ENCODE results near the gene LDB2. TPM values are rescaled to one million over a fixed set of nuclear protein-coding genes. Genes with fewer than 3 reads are reported as not detected.

The LDB2 gene
- total and polyA plus RNA-seq, 5 experiments from 2014 or later: 0.38 TPM; not detected in 4

- H3K27me3 Mint-ChIP-seq: peaks cover 0 to 12% (median 4%) of the 10 kb centered on the region in 5 donors
- H3K36me3 Mint-ChIP-seq: no peaks in the 10 kb centered on the region
These were observed 229.4 kb downstream of the LDB2 start for GRCh38 chr4:16669036-16669435.

DNA sequence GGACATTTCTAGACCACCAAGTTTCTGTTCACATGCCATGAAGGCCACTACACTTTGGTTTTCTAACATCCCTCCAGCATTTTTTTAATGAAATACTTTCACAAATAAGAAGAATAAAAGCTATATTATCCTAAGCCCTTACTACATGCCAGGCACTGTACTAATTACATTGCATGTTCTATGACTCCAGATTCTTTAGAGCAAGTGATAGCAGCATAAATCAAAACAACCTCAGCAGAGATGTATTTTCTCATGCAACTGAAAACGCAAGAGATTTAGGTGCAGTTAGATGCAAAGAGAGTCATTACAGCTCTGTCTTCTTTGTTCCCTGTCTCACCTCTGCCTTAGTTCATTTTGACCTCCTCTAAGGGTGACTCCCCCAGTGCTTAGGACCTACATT lies 230.0 kb downstream of the LDB2 start:
- Mint-ChIP-seq H3K9me3 (peaks cover 0 to 8% (median 0%) of the 10 kb centered on the region in 9 donors), H3K27ac (no peak overlapping the region), H3K4me3 (no peak overlapping the region), H3K36me3 (no peaks in the 10 kb centered on the region), H3K27me3 (peaks cover 0 to 7% (median 4%) of the 10 kb centered on the region in 5 donors), H3K4me1 (no peaks in the 10 kb centered on the region)
- no peak for ATAC-seq
- no peak for DNase-seq
- POLR2A ChIA-PET: no interaction called here

More at GRCh38 chr4:16669036-16669435, 229.4 kb downstream of the LDB2 start:
- POLR2A ChIA-PET: no interaction called here
- Mint-ChIP-seq H3K4me1 (no peaks in the 10 kb centered on the region), H3K4me3 (no peak overlapping the region), H3K9me3 (peaks cover 0 to 8% (median 0%) of the 10 kb centered on the region in 9 donors), H3K27ac (no peak overlapping the region)
- no peak for ATAC-seq
- no peak for DNase-seq

DNA sequence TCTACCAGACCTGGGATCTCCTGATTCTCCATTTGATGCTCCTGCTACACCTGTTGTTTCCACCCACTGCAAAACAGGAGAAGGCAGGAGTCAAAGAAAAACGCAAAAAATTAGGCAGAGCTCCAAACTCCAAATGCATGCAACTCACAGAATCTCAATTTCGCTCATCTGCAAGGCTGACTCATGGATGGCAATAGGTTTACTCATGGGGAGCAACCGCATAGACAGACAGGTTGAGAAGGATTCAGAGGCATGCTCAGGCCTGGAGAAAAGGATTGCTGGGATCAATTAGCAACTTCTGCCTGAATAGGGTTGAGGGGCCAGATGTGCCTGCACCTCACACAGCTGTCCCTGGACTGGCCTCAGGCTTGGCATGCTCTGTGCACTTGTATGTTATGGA lies 231.0 kb downstream of the LDB2 start:
- Mint-ChIP-seq H3K27ac (no peak overlapping the region), H3K27me3 (peaks cover 0 to 4% (median 0%) of the 10 kb centered on the region in 5 donors), H3K4me3 (no peak overlapping the region), H3K36me3 (no peaks in the 10 kb centered on the region), H3K4me1 (no peaks in the 10 kb centered on the region), H3K9me3 (peaks cover 0 to 8% (median 0%) of the 10 kb centered on the region in 9 donors)
- no peak for DNase-seq
- POLR2A ChIA-PET: no interaction called here
- ATAC-seq: no peak

DNA sequence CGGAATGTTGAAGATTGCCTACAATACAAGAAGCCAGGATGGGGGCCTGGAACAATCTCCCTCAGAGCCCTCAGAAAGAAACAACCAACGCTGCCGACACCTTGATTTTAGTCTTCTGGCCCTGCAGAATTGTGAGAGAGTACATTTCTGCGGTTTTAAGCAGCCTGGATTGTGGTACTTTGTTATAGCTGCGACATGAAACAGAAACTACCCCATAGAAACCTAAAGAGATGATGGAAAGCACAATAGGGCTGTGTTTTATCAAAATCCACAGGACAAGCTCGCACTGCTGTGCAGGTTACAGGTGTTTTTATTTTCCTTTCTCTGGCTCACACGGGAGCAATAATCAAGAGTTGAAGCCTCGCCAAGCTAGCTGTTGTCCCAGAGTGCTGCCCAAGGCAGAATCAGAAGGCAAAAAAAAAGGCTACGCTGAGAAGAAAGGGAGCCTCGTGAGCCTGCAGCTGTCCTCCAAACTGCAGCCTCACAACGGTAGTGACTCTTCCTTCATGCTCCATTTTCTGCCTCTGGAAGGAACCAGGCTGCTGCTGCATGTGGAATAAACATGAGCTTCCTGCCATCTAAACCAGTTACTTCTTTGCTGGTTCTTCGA lies 232.4 kb downstream of the LDB2 start:
- DNase-seq: no peak
- Mint-ChIP-seq H3K9me3 (peaks cover 0 to 8% (median 0%) of the 10 kb centered on the region in 9 donors), H3K36me3 (no peaks in the 10 kb centered on the region), H3K4me3 (no peak overlapping the region), H3K27ac (no peak overlapping the region), H3K4me1 (no peaks in the 10 kb centered on the region), H3K27me3 (peaks cover 1 to 10% (median 4%) of the 10 kb centered on the region in 5 donors)
- POLR2A ChIA-PET: no interaction called here
- no peak for ATAC-seq

DNA sequence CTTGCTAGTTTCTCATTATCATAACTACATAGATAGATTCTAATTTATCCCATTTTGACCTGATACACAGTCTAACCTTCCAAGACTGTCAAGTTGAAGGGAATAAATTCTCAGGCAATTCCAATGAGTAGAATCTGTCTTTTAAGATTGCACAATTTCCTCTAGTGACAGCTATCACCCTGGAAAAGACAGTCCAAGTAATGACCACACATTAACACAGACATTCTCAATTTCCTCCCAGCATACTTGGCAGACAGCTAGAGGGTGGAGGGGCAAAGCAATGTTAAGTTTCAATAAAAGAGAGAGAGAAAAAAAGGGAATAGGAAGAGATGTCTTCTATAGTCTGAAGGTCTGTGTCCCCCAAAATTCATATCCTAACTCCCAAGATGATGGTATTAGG lies 234.7 kb downstream of the LDB2 start:
- POLR2A ChIA-PET: no interaction called here

GRCh38 chr4:16663307-16663706 lies 235.1 kb downstream of the LDB2 start:
- ATAC-seq: no peak
- H3K4me1 Mint-ChIP-seq: no peaks in the 10 kb centered on the region
- H3K27ac Mint-ChIP-seq: no peak overlapping the region
- no peak overlapping the region for H3K4me3 Mint-ChIP-seq
- H3K27me3 Mint-ChIP-seq: peaks cover 1 to 10% (median 4%) of the 10 kb centered on the region in 5 donors
- no peak for DNase-seq
- POLR2A ChIA-PET: no interaction called here
- H3K36me3 Mint-ChIP-seq: no peaks in the 10 kb centered on the region
- H3K9me3 Mint-ChIP-seq: peaks cover 0 to 7% (median 0%) of the 10 kb centered on the region in 9 donors

More for the DNA sequence above, 234.7 kb downstream of the LDB2 start:
- ATAC-seq (no peak), DNase-seq (no peak)
- no peaks in the 10 kb centered on the region for H3K36me3 Mint-ChIP-seq
- peaks cover 0 to 7% (median 0%) of the 10 kb centered on the region in 9 donors for H3K9me3 Mint-ChIP-seq
- H3K4me3 Mint-ChIP-seq: no peak overlapping the region
- H3K4me1 Mint-ChIP-seq: no peaks in the 10 kb centered on the region
- H3K27me3 Mint-ChIP-seq: peaks cover 1 to 10% (median 4%) of the 10 kb centered on the region in 5 donors
- H3K27ac Mint-ChIP-seq: no peak overlapping the region

- H3K4me3 Mint-ChIP-seq: no peak overlapping the region
- ATAC-seq (no peak), DNase-seq (no peak)
- H3K36me3 Mint-ChIP-seq: no peaks in the 10 kb centered on the region
- POLR2A ChIA-PET: no interaction called here
- peaks cover 0 to 7% (median 0%) of the 10 kb centered on the region in 9 donors for H3K9me3 Mint-ChIP-seq
- no peak overlapping the region for H3K27ac Mint-ChIP-seq
- peaks cover 1 to 10% (median 3%) of the 10 kb centered on the region in 5 donors for H3K27me3 Mint-ChIP-seq
- no peaks in the 10 kb centered on the region for H3K4me1 Mint-ChIP-seq
These were observed 236.6 kb downstream of the LDB2 start for GRCh38 chr4:16661813-16662212.

- Mint-ChIP-seq H3K27me3 (peaks cover 0 to 10% (median 3%) of the 10 kb centered on the region in 5 donors), H3K4me1 (no peaks in the 10 kb centered on the region), H3K9me3 (peaks cover 0 to 7% (median 0%) of the 10 kb centered on the region in 9 donors), H3K36me3 (no peaks in the 10 kb centered on the region), H3K4me3 (no peak overlapping the region), H3K27ac (no peak overlapping the region)
- ATAC-seq (no peak), DNase-seq (no peak)
- POLR2A ChIA-PET: no interaction called here
These were observed 237.8 kb downstream of the LDB2 start for GRCh38 chr4:16660656-16661055.

GRCh38 chr4:16659694-16660093 lies 238.8 kb downstream of the LDB2 start:
- ATAC-seq: no peak
- Mint-ChIP-seq H3K4me3 (no peak overlapping the region), H3K9me3 (peaks cover 0 to 7% (median 0%) of the 10 kb centered on the region in 9 donors), H3K4me1 (no peaks in the 10 kb centered on the region), H3K27ac (no peak overlapping the region), H3K36me3 (no peaks in the 10 kb centered on the region), H3K27me3 (peaks cover 0 to 10% (median 3%) of the 10 kb centered on the region in 5 donors)
- POLR2A ChIA-PET: no interaction called here
- no peak for DNase-seq

DNA sequence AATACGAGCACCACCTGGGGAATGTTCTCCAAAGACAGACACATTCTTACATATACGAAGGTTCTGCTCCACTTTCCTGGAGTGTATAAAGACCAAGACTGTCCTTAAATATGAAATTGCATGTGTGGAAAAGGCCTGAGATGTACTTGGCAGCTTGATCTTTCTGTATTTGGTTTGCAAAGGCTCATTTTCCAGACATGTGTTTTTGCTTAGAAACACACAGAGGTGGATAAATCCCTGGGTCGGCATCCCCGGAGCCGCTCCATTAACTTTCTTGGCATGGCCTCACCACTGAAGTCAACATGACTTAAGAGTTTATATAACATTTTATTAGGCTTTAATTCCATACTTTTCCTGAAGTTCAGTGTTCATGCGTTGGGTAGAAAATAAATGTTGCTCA lies 239.4 kb downstream of the LDB2 start:
- Mint-ChIP-seq H3K4me1 (no peaks in the 10 kb centered on the region), H3K9me3 (peaks cover 0 to 7% (median 0%) of the 10 kb centered on the region in 9 donors), H3K36me3 (no peaks in the 10 kb centered on the region), H3K27me3 (peaks cover 0 to 11% (median 3%) of the 10 kb centered on the region in 5 donors), H3K27ac (no peak overlapping the region), H3K4me3 (no peak overlapping the region)
- no peak for DNase-seq
- POLR2A ChIA-PET: no interaction called here
- no peak for ATAC-seq

DNA sequence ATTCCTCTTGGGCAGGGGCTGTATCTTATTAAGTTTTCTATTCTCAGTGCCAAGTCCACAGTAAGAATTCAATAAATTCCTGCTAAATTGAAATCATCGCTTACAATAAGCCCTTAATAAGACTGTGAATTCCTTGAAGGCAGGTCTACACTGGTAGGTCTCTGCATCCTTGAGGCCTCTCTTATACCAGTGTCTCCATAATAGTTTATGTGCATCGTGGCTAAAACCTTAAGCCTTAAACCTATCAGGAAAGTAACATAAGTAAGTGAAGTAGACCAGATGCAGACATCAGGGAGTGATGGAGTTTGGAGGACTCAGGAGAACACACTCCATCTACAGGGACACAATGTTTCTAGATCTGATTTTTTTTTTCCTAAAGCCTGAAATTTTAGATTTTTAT lies 240.3 kb downstream of the LDB2 start:
- DNase-seq (no peak), ATAC-seq (no peak)
- Mint-ChIP-seq H3K4me1 (no peaks in the 10 kb centered on the region), H3K4me3 (no peak overlapping the region), H3K27ac (no peak overlapping the region), H3K27me3 (peaks cover 0 to 20% (median 3%) of the 10 kb centered on the region in 5 donors), H3K9me3 (peaks cover 0 to 4% (median 0%) of the 10 kb centered on the region in 9 donors), H3K36me3 (no peaks in the 10 kb centered on the region)
- POLR2A ChIA-PET: no interaction called here

GRCh38 chr4:16655111-16655510 lies 243.3 kb downstream of the LDB2 start:
- Mint-ChIP-seq H3K36me3 (no peaks in the 10 kb centered on the region), H3K9me3 (no peaks in the 10 kb centered on the region), H3K4me1 (no peaks in the 10 kb centered on the region), H3K27ac (no peak overlapping the region), H3K27me3 (peaks cover 0 to 18% (median 1%) of the 10 kb centered on the region in 5 donors), H3K4me3 (no peak overlapping the region)
- POLR2A ChIA-PET: no interaction called here
- ATAC-seq: no peak
- no peak for DNase-seq

- peaks cover 0 to 18% (median 1%) of the 10 kb centered on the region in 5 donors for H3K27me3 Mint-ChIP-seq
- ATAC-seq (no peak), DNase-seq (no peak)
- no peaks in the 10 kb centered on the region for H3K4me1 Mint-ChIP-seq
- no peaks in the 10 kb centered on the region for H3K9me3 Mint-ChIP-seq
- POLR2A ChIA-PET: no interaction called here
- no peak overlapping the region for H3K27ac Mint-ChIP-seq
- H3K36me3 Mint-ChIP-seq: no peaks in the 10 kb centered on the region
- H3K4me3 Mint-ChIP-seq: no peak overlapping the region
These were observed 245.6 kb downstream of the LDB2 start for GRCh38 chr4:16652732-16653305.

GRCh38 chr4:16646459-16646858 lies 252.0 kb downstream of the LDB2 start:
- Mint-ChIP-seq H3K9me3 (peaks cover 0 to 4% (median 0%) of the 10 kb centered on the region in 9 donors), H3K27ac (no peak overlapping the region), H3K27me3 (peaks cover 0 to 11% (median 4%) of the 10 kb centered on the region in 5 donors)

More at GRCh38 chr4:16646459-16646858, 252.0 kb downstream of the LDB2 start:
- Mint-ChIP-seq H3K4me3 (no peak overlapping the region), H3K36me3 (no peaks in the 10 kb centered on the region), H3K4me1 (no peaks in the 10 kb centered on the region)
- no peak for DNase-seq
- no peak for ATAC-seq
- POLR2A ChIA-PET: no interaction called here

Data from naive thymus-derived CD8-positive, alpha-beta T cell (primary cell).